ENCODE data around the gene GLTP. TPM values are rescaled to one million over a fixed set of nuclear protein-coding genes. Genes with fewer than 3 reads are reported as not detected.
A peak's percentile ranks its signal among the peaks of the same experiment; 100 is the strongest.

Gene GLTP
- total and polyA plus RNA-seq, 7 experiments from 2014 or later: 19.2 to 36.2 (median 22.3) TPM

DNA sequence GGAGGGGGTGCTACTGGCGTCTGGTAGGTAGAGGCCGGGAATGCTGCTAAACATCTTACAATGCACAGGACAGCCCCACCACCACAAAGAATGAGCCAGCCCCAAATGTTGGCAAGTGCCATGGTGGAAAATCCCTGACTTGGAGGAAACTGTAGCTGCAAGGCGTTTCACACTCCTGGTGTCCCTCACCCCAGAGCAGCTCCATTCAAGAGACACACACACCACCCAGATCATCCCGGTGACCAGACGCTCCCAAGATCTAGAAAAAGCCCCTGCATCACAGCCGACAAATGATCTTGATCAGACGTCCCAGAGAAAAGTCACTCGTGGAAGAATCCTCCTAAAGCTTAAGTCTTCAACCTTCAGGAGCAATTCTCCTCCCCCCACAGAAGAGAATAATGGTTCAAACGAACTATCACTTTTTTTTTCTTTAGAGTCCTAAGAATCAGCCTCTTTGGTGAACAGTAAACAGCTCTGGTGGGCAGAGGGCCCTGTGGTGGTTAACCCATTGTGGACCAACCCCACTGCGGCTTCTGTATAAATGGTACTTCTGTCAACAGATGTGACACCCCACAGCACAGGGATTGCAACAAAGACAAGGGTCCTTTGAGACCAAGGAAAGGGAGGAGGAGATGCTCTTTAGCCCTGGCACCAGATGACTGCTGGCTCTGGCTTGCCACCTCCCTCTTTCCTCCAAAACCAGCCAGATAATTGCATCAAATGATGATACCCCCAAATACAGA lies 2.7 kb downstream of the GLTP start:
- peaks cover 24 to 25% of the 10 kb centered on the region in 2 donors for H3K4me1 ChIP-seq (ENCODE audit: control insufficient read depth in 2 of 2, insufficient read depth in 2 of 2, low read length in 2 of 2)

DNA sequence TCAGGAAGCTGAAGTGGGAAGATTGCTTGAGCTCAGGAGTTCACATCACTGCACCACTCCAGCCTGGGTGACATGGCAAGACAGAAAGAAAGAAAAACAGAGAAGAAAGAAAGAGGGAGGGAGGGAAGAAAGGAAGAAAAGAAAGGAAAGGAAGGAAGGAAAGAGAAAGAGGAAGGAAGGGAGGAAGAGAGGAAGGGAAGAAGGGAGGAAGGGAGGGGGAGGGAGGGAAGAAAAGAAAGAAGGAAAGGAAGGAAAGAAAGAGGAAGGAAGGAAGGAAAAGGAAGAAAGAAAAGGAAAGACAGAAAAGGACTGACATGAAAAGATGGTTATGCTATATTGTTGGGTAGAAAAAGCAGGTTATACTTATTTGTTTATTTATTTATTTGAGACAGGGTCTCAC lies 3.9 kb downstream of the GLTP start:
- H3K4me1 ChIP-seq (ENCODE audit: control insufficient read depth in 2 of 2, insufficient read depth in 2 of 2, low read length in 2 of 2): peaks cover 24 to 25% of the 10 kb centered on the region in 2 donors
- POLR2A ChIA-PET: no interaction called here
- Mint-ChIP-seq H3K27me3 (no peaks in the 10 kb centered on the region), H3K9me3 (peaks cover 0 to 2% (median 0%) of the 10 kb centered on the region in 11 donors), H3K36me3 (peaks cover 0 to 6% (median 0%) of the 10 kb centered on the region in 5 donors), H3K27ac (peak overlapping the region in 2 of 9 donors; percentile 68 to 69), H3K4me3 (peak overlapping the region in 1 of 10 donors; percentile 22), H3K4me1 (peaks cover 35 to 73% (median 64%) of the 10 kb centered on the region in 7 donors)
- no peaks in the 10 kb centered on the region for H3K27me3 ChIP-seq (ENCODE audit: control insufficient read depth in 2 of 2, insufficient read depth in 2 of 2, low read length in 2 of 2)
- CTCF ChIA-PET: interaction anchor here (1.1 kb wide), 1 partner anchor 31 kb away, joined by 3 read pairs; no protein-coding TSS in a partner anchor
- intact Hi-C loops (cut with micrococcal nuclease): no loop called here
- ATAC-seq (no peak), DNase-seq (no peak)
- H3K27ac ChIP-seq (ENCODE audit: low read depth, low read length): no peak overlapping the region
- peaks cover 0 to 15% (median 0%) of the 10 kb centered on the region in 3 experiments for H3K36me3 ChIP-seq (ENCODE audit: control insufficient read depth in 2 of 3, insufficient read depth in 3 of 3, low read length in 3 of 3)
- H3K9me3 ChIP-seq (ENCODE audit: control insufficient read depth in 2 of 3, low read length in 3 of 3): no peaks in the 10 kb centered on the region
- H3K4me3 ChIP-seq (ENCODE audit: low read length): no peak overlapping the region

More for the DNA sequence above, 2.7 kb downstream of the GLTP start:
- Histone ChIP-seq H3K9me3 (ENCODE audit: control insufficient read depth in 2 of 3, low read length in 3 of 3) (no peaks in the 10 kb centered on the region), H3K4me3 (ENCODE audit: low read length) (no peak overlapping the region), H3K27ac (ENCODE audit: low read depth, low read length) (no peak overlapping the region), H3K27me3 (ENCODE audit: control insufficient read depth in 2 of 2, insufficient read depth in 2 of 2, low read length in 2 of 2) (no peaks in the 10 kb centered on the region), H3K36me3 (ENCODE audit: control insufficient read depth in 2 of 3, insufficient read depth in 3 of 3, low read length in 3 of 3) (peaks cover 0 to 4% (median 0%) of the 10 kb centered on the region in 3 experiments)
- Mint-ChIP-seq H3K27me3 (peaks cover 0 to 7% (median 0%) of the 10 kb centered on the region in 5 donors), H3K9me3 (peaks cover 0 to 2% (median 0%) of the 10 kb centered on the region in 11 donors), H3K36me3 (peaks cover 0 to 1% (median 0%) of the 10 kb centered on the region in 5 donors), H3K27ac (peak overlapping the region in 5 of 9 donors; percentile 16 to 63 (median 49)), H3K4me1 (peaks cover 33 to 68% (median 63%) of the 10 kb centered on the region in 7 donors), H3K4me3 (peak overlapping the region; percentile 29 to 84 (median 48))
- POLR2A ChIA-PET: no interaction called here
- ATAC-seq (no peak), DNase-seq (no peak)
- CTCF ChIA-PET: interaction anchor here (0.5 to 1.1 kb wide), 3 partner anchors 24 to 1868 kb away, joined by 3 to 4 read pairs (median 4); no protein-coding TSS in a partner anchor
- intact Hi-C loops (cut with micrococcal nuclease): no loop called here

DNA sequence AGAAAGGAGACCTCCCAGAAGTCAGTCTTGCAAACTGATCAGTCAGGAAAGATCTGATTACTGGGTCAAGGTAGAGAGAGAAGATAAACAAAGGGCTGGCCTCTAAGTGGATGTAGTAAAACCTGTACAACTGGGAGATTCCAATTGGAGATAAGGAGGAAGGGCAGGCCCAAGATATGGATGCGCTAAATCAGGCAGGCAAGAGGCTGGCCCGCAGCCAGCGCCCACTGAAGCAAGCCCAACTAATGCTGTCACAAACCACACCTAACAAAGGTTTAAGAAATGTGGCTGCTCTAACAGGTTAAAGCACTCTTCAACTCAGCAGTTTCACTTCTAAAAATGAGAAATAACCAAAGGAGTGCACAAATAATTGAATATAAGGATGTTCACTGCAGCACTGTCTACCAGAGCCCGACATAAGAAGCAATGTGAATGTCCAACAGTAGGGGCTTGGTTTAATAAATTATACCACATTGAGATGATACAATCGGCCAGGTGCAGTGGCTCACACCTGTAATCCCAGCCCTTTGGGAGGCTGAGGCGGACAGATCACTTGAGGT lies 4.7 kb downstream of the GLTP start:
- peak overlapping the region in 2 of 9 donors; percentile 19 to 56 for H3K27ac Mint-ChIP-seq
- intact Hi-C loops (cut with micrococcal nuclease): no loop called here

GRCh38 chr12:109873653-109874052 lies 6.7 kb downstream of the GLTP start:
- Mint-ChIP-seq H3K4me1 (peaks cover 22 to 59% (median 48%) of the 10 kb centered on the region in 7 donors), H3K9me3 (no peaks in the 10 kb centered on the region), H3K27me3 (no peaks in the 10 kb centered on the region), H3K36me3 (peaks cover 0 to 7% (median 0%) of the 10 kb centered on the region in 5 donors), H3K27ac (no peak overlapping the region), H3K4me3 (no peak overlapping the region)
- Histone ChIP-seq H3K36me3 (ENCODE audit: control insufficient read depth in 2 of 3, insufficient read depth in 3 of 3, low read length in 3 of 3) (peaks cover 0 to 13% (median 0%) of the 10 kb centered on the region in 3 experiments), H3K27ac (ENCODE audit: low read depth, low read length) (no peak overlapping the region), H3K9me3 (ENCODE audit: control insufficient read depth in 2 of 3, low read length in 3 of 3) (no peaks in the 10 kb centered on the region), H3K4me3 (ENCODE audit: low read length) (no peak overlapping the region), H3K27me3 (ENCODE audit: control insufficient read depth in 2 of 2, insufficient read depth in 2 of 2, low read length in 2 of 2) (no peaks in the 10 kb centered on the region), H3K4me1 (ENCODE audit: control insufficient read depth in 2 of 2, insufficient read depth in 2 of 2, low read length in 2 of 2) (peaks cover 8 to 9% of the 10 kb centered on the region in 2 donors)
- ATAC-seq: no peak
- intact Hi-C loops (cut with micrococcal nuclease): no loop called here
- ChIA-PET CTCF (interaction anchor here (0.6 kb wide), 1 partner anchor 41 kb away, joined by 6 read pairs; no protein-coding TSS in a partner anchor), POLR2A (no interaction called here)
- DNase-seq: no peak

More for the DNA sequence above, 4.7 kb downstream of the GLTP start:
- Histone ChIP-seq H3K4me1 (ENCODE audit: control insufficient read depth in 2 of 2, insufficient read depth in 2 of 2, low read length in 2 of 2) (peaks cover 20 to 22% of the 10 kb centered on the region in 2 donors), H3K4me3 (ENCODE audit: low read length) (no peak overlapping the region), H3K27me3 (ENCODE audit: control insufficient read depth in 2 of 2, insufficient read depth in 2 of 2, low read length in 2 of 2) (no peaks in the 10 kb centered on the region), H3K9me3 (ENCODE audit: control insufficient read depth in 2 of 3, low read length in 3 of 3) (no peaks in the 10 kb centered on the region), H3K27ac (ENCODE audit: low read depth, low read length) (no peak overlapping the region), H3K36me3 (ENCODE audit: control insufficient read depth in 2 of 3, insufficient read depth in 3 of 3, low read length in 3 of 3) (peaks cover 0 to 16% (median 0%) of the 10 kb centered on the region in 3 experiments)
- ATAC-seq: no peak
- ChIA-PET CTCF (interaction anchor here (1.1 kb wide), 1 partner anchor 30 kb away, joined by 3 read pairs; no protein-coding TSS in a partner anchor), POLR2A (no interaction called here)
- Mint-ChIP-seq H3K4me3 (peak overlapping the region in 1 of 10 donors; percentile 49), H3K4me1 (peaks cover 30 to 68% (median 60%) of the 10 kb centered on the region in 7 donors), H3K27me3 (no peaks in the 10 kb centered on the region), H3K9me3 (peaks cover 0 to 2% (median 0%) of the 10 kb centered on the region in 11 donors), H3K36me3 (peaks cover 0 to 7% (median 0%) of the 10 kb centered on the region in 5 donors)
- no peak for DNase-seq

GRCh38 chr12:109871668-109872314 lies 8.6 kb downstream of the GLTP start:
- Mint-ChIP-seq H3K4me1 (peaks cover 20 to 46% (median 36%) of the 10 kb centered on the region in 7 donors), H3K4me3 (no peak overlapping the region), H3K27ac (peak overlapping the region in 1 of 9 donors; percentile 49), H3K27me3 (no peaks in the 10 kb centered on the region), H3K9me3 (no peaks in the 10 kb centered on the region), H3K36me3 (peaks cover 0 to 7% (median 0%) of the 10 kb centered on the region in 5 donors)
- CTCF ChIA-PET: no interaction called here
- Histone ChIP-seq H3K4me1 (ENCODE audit: control insufficient read depth in 2 of 2, insufficient read depth in 2 of 2, low read length in 2 of 2) (no peaks in the 10 kb centered on the region), H3K27me3 (ENCODE audit: control insufficient read depth in 2 of 2, insufficient read depth in 2 of 2, low read length in 2 of 2) (no peaks in the 10 kb centered on the region), H3K27ac (ENCODE audit: low read depth, low read length) (no peak overlapping the region), H3K36me3 (ENCODE audit: control insufficient read depth in 2 of 3, insufficient read depth in 3 of 3, low read length in 3 of 3) (peaks cover 0 to 13% (median 0%) of the 10 kb centered on the region in 3 experiments), H3K9me3 (ENCODE audit: control insufficient read depth in 2 of 3, low read length in 3 of 3) (no peaks in the 10 kb centered on the region), H3K4me3 (ENCODE audit: low read length) (no peak overlapping the region)
- ATAC-seq: no peak
- intact Hi-C loops (cut with micrococcal nuclease): no loop called here
- no peak for DNase-seq
- POLR2A ChIA-PET: interaction anchor here (0.5 kb wide), 1 partner anchor 393 kb away, joined by 4 read pairs; no protein-coding TSS in a partner anchor

- H3K4me1 ChIP-seq (ENCODE audit: control insufficient read depth in 2 of 2, insufficient read depth in 2 of 2, low read length in 2 of 2): no peaks in the 10 kb centered on the region
- Mint-ChIP-seq H3K27me3 (no peaks in the 10 kb centered on the region), H3K4me3 (no peak overlapping the region), H3K27ac (peak overlapping the region in 4 of 9 donors; percentile 18 to 70 (median 36)), H3K4me1 (peaks cover 16 to 45% (median 30%) of the 10 kb centered on the region in 7 donors), H3K9me3 (no peaks in the 10 kb centered on the region), H3K36me3 (peaks cover 0 to 7% (median 0%) of the 10 kb centered on the region in 5 donors)
- no peaks in the 10 kb centered on the region for H3K27me3 ChIP-seq (ENCODE audit: control insufficient read depth in 2 of 2, insufficient read depth in 2 of 2, low read length in 2 of 2)
- H3K36me3 ChIP-seq (ENCODE audit: control insufficient read depth in 2 of 3, insufficient read depth in 3 of 3, low read length in 3 of 3): peaks cover 0 to 13% (median 0%) of the 10 kb centered on the region in 3 experiments
- CTCF ChIA-PET: interaction anchor here (0.9 kb wide), 1 partner anchor 25 kb away, joined by 3 read pairs; no protein-coding TSS in a partner anchor
- no peak overlapping the region for H3K27ac ChIP-seq (ENCODE audit: low read depth, low read length)
- H3K4me3 ChIP-seq (ENCODE audit: low read length): no peak overlapping the region
- POLR2A ChIA-PET: no interaction called here
- ATAC-seq: no peak
- intact Hi-C loops (cut with micrococcal nuclease): no loop called here
- no peak for DNase-seq
- H3K9me3 ChIP-seq (ENCODE audit: control insufficient read depth in 2 of 3, low read length in 3 of 3): no peaks in the 10 kb centered on the region
These were observed 9.7 kb downstream of the GLTP start for GRCh38 chr12:109870648-109871047.

All from naive thymus-derived CD4-positive, alpha-beta T cell (primary cell).